ENCODE data around the gene ITGA11. TPM values are rescaled to one million over a fixed set of nuclear protein-coding genes. Genes with fewer than 3 reads are reported as not detected.

ITGA11 gene
- total RNA-seq, 4 donors from 2014 or later: 2.5 to 8.4 (median 5.6) TPM

DNA sequence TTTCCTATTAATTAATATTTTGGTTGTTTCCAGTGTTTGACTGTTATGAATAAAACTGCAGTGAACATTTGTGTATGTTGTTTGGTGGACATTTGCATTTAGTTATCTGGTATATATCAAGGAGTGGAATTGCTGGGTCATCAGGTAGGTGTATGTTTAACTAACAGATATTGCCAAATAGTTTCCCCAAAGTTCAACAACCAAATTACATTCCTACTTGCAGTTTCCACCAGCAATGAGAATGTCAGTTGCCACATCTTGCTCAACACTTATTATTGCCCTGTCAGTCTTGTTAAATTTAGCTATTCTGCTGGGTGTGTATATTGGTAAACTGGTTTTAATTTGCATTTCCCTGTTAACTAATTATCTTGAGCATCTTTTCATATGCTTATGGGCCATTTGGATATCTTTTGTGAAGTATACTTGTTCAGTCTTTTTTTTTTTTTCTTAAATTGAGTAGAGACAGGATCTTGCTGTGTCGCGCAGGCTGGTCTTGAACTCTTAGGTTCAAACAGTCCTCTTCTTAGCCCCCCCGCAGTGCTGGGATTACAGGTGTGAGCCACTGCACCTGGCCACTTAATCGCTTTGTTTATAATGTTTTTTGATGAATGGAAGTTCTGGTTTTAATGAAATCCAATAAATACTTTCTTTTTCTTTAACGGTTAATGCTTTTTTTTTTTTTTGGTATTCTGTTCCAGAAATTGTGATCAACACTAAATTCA lies 146.5 kb downstream of the ITGA11 start:
- no peak for TF ChIP-seq CTCF (IDR thresholded peaks at IDR 0.05; ENCODE audit: low read depth)

GRCh38 chr15:68284616-68285258 lies 147.2 kb downstream of the ITGA11 start:
- TF ChIP-seq CTCF (IDR thresholded peaks at IDR 0.05; ENCODE audit: low read depth): no peak

DNA sequence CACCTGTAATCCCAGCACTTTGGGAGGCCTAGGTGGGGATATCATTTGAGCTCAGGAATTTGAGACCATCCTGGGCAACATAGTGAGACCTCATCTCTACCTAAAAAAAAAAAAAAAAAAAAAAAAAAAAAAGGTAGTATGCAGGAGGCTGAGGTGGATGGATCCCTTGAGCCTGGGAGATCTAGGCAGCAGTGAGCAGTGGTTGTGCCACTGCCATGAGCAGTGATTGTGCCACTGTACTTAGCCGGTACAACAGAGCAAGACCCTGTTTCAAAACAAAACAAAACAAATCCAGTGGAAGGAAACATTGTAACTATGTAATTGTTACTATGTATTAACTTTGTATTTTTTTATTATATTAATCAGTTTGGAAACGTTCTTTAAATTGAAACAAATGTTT lies 148.6 kb downstream of the ITGA11 start:
- TF ChIP-seq CTCF (IDR thresholded peaks at IDR 0.05; ENCODE audit: low read depth): no peak

- no peak for TF ChIP-seq CTCF (IDR thresholded peaks at IDR 0.05; ENCODE audit: low read depth)
These were observed 151.0 kb downstream of the ITGA11 start for GRCh38 chr15:68281008-68281407.

GRCh38 chr15:68279779-68280753 lies 151.9 kb downstream of the ITGA11 start:
- TF ChIP-seq CTCF (IDR thresholded peaks at IDR 0.05; ENCODE audit: low read depth): no peak

DNA sequence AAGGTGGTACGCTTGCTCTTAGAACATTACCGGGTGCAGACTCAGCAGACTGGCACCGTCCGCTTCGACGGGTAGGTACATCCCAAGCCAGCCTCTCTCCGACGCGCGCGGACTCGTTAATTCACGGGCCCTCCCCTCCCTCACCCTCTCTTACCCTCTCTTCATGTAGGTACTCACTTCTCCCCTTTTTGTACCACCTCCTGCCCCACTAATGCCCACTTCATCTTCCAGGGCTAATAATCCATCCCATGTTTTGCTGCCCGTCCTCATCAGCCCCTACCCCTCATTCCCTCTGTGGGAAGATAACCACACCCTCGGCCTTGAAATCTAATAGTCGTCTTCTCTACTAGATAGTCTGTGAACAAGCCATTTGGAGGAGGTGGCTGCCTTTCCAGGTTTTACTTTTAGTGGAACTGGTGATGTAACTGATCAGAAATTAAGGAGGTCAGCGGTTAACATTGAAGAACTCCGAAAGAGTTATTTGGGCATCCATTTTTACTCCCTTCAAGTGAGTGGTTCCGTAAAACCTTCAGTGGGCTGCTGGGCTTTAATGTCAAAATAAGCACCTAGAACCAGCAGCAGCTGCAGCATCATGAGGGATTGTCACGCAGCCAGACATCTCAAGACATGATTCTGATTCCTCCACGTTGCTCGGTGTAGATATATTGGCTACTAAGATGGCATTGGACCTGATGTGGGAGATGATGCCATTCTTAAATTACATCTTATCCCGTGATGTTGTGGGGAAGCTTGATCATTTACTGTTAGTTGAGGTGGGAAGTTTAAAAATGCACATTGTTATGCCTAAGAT lies 153.2 kb downstream of the ITGA11 start:
- no peak for TF ChIP-seq CTCF (IDR thresholded peaks at IDR 0.05; ENCODE audit: low read depth)
